Cerebellar nuclear complex (tissue), 1 donor: Measurements from ENCODE around the gene LDHAL6A.
"Not testable (repeated sequence)": the region's sequence is repeated elsewhere in the genome, so short reads cannot be mapped to it uniquely, and the experiment has no call there.

Experiments used
- DNase-seq, 2 experiments: peaks; one replicate each; lab custom pipeline; 2025; lab: John Stamatoyannopoulos, UW

LDHAL6A gene

GRCh38 chr11:18455686-18456372 is at the start of gene LDHAL6A:
Gene LDHAL6A, plus strand, starts transcription at chr11:18455856. Its CDS starts 825 bp downstream, at chr11:18456681.
- DNase-seq: no peak

GRCh38 chr11:18407400-18407799 is 48.3 kb upstream of the LDHAL6A start:
- DNase-seq: not testable (repeated sequence)

DNA sequence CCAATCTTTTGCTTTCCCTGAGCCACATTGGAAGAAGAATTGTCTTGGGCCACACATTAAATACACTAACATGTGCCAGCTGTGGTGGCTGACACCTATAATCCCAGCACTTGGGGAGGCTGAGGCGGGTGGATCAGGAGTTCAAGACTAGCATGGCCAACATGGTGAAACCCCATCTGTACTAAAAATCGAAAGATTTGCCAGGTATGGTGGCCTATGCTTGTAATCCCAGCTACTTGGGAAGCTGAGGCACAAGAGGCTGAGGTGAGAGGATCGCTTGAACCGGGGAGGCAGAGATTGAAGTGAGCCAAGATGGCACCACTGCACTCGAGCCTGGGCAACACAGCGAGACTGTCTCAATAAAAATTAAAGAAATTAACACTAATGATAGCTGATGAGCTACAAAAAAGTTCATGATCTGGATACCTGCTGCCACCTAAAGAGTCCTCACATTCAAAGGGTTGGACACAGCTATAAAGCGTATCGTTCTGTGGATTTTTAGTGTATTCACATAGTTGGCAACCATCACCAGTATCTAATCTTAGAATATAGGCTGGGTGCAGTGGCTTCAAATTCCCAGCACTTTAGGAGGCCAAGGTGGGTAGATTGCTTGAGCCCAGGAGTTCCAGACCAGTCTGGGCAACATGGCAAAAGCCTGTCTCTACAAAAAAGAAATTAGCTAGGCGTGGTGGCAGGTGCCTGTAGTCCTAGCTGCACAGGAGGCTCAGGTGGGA is 46.9 kb upstream of the LDHAL6A start:
- DNase-seq: no peak

DNA sequence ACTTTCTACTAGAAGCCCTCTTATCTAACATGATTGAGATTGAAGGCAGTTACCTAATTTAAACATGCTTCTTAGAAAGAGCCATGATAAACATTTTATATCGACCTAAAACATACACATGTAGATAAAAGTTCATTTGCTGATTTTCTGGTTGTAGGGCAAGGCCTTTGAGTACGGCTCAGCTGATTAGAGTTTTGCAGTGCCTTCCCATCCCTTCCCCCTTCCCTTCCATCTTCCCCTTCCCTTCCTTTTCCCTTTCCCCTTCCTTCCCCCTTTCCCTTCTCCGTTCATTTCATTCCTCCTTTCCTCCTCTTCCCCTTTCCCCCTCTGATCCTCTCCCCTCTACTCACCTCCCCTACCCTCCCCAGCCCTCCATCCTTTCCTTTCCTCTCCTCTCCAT is 39.2 kb upstream of the LDHAL6A start:
- no peak for DNase-seq

GRCh38 chr11:18419040-18419439 is 36.6 kb upstream of the LDHAL6A start:
- no peak for DNase-seq

GRCh38 chr11:18420067-18420466 is 35.6 kb upstream of the LDHAL6A start:
- no peak for DNase-seq

GRCh38 chr11:18427240-18427639 is 28.4 kb upstream of the LDHAL6A start:
- DNase-seq: no peak

GRCh38 chr11:18429332-18429731 is 26.3 kb upstream of the LDHAL6A start:
- no peak for DNase-seq

DNA sequence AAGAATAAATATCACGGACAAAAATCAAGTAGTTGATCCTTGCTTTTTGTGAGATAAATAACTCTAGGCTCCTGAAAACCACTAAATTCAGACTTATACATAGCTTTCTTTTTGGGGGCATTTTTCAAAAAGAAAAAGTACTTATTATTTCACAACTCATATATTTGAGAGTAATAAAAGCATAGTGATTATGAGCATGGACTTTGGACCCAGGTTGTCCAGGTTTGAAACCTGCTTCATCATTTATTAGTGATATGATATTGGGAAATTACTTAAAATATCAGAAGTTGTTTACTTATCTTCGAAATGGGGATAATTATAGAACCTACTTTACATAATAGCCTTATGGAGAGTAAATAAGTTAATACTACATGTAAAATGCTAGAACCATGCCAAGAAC is 17.0 kb upstream of the LDHAL6A start:
- DNase-seq: no peak

DNA sequence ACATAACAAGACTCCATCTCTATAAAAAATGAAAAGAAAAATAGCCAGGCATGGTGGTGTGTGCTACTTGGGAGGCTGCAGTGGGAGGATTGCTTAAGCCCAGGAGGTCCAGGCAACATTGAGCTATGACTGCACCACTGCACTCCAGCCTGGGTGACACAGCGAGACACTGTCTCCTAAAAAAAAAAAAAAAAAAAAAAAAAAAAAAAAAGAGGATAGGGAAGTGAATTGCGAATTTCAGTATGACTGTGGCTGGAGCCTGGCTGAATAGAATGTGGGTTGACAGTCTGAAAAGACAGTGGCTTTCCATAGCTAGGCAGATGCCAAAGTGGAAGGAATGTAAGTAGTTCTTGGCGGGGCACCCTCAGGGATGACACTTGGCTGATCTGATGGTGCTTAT is 6.4 kb upstream of the LDHAL6A start:
- DNase-seq: no peak

DNA sequence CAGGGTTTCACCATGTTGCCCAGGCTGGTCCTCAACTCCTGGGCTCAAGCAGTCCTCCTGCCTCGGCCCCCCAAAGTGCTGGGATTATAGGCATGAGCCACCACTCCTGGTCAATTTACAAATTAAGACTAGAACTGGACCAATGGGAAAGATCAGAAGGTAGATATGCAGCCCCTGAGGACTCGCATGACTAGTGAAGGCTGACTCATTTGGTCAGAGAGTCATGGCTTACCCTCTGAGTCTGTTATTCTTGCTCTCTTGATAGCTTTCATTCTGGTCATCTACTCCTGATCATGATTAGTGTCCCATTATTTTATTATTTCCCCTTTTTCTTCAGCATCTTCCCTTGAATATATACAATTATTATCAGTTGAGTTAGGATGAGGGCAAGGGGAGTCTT is 2.7 kb upstream of the LDHAL6A start:
- no peak for DNase-seq

DNA sequence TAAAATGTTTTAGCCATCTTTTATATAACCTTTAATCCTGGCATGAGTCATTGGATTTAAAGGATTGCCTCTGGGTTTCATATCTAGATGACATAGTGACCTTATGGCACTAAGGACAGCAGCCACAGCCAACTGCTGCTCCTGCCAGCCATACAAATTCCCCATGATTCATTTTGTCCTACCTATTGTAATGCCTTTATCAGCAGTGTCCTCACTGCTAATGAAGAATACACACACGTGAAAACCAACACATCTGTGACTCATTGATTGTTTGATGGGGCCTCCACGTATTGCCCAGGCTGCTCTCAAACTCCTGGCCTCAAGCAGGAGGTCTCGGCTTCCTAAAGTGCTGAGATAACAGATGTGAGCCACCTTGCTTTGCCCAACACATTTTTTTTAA is 1.8 kb downstream of the LDHAL6A start:
- DNase-seq: no peak

DNA sequence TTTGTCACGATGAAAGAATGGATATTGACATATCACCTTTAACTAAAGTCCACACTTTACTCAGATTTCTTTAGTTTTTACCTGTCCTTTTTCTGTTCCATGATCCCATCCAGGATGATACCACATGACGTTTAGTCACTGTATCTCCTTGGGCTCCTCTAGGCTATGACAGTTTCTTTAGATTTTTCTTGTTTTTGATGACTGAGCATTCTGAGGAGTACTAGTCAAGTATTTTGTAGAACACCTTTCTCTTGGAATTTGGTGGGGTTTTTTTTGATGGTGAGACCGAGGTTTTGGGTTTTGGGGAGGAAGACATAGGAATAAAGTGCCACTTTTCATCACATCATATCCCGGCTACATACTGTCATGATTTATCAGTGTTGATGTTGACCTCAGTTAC is 4.0 kb downstream of the LDHAL6A start:
- no peak for DNase-seq

DNA sequence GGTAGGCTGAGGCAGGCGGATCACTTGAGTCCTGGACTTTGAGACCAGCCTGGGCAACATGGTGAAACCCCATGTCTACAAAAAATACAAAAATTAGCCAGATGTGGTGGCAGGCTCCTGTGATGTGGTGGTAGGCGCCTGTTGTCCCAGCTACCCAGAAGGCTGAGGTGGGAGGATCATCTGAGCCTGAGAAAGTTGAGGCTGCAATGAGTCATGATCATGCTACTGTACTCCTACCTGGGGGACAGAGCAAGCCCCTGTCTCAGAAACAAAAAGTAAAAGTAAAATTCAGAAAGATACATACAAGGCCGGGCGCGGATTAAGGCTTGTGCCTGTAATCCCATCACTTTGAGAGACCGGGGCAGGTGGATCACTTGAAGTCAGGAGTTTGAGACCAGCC is 6.3 kb downstream of the LDHAL6A start:
- no peak for DNase-seq

GRCh38 chr11:18463439-18463838 is 7.8 kb downstream of the LDHAL6A start:
- no peak for DNase-seq

GRCh38 chr11:18466402-18466801 is 10.7 kb downstream of the LDHAL6A start:
- no peak for DNase-seq

DNA sequence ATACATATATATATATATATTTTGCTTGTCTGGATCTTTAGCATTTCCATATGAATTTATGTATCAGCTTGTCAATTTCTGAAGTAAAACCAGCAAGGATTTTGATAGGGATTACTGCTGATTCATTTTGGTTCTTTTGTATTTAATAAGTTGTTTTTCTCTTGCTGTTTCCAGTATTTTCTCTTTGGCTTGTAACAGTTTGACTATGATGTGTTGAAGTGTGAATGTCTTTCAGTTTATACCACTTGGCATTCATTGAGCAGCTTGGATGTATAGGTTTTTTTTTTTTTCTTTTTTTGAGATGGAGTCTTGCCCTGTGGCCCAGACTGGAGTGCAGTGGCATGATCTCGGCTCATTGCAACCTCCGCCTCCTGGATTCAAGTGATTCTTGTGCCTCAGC is 12.4 kb downstream of the LDHAL6A start:
- DNase-seq: no peak

GRCh38 chr11:18468961-18469360 is 13.3 kb downstream of the LDHAL6A start:
- no peak for DNase-seq

DNA sequence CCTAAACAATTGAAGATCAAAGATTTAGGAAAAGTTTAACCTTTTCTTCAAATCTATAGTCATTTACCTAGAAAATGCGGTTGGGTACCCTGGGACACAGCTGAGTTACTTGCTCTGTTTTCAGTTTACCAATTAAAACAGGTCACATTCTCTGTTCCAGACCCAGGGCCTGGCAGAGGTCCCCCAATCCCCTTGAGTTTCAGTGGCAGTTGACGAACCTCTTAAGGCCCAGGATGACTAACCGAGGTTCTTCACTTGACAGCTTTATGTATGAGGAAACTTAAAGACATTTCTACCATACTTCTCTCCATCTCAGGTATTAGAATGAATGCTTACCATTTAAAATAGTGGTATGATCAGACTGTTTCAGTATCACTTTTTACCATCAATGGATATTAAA is 16.3 kb downstream of the LDHAL6A start:
- no peak for DNase-seq

DNA sequence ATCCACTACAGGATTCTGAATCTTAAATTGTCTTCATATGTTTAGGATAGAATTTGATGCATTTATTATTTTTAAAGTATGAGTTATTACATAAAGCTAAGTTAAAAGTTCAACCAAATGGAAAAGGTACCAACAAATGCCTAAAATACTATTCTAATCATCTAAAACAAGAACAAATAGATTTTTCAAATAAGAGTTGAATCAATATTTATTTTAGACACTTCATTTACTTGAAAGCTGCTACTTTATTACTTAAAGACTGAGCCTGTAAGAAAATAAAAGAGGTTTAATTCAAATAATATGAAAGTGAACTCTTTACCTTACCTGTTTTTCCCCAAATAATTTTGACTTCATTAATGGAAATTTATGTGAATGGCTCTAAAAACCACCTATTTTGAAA is 16.9 kb downstream of the LDHAL6A start:
- no peak for DNase-seq

- DNase-seq: no peak
These were observed 23.4 kb downstream of the LDHAL6A start for GRCh38 chr11:18479063-18479462.

DNA sequence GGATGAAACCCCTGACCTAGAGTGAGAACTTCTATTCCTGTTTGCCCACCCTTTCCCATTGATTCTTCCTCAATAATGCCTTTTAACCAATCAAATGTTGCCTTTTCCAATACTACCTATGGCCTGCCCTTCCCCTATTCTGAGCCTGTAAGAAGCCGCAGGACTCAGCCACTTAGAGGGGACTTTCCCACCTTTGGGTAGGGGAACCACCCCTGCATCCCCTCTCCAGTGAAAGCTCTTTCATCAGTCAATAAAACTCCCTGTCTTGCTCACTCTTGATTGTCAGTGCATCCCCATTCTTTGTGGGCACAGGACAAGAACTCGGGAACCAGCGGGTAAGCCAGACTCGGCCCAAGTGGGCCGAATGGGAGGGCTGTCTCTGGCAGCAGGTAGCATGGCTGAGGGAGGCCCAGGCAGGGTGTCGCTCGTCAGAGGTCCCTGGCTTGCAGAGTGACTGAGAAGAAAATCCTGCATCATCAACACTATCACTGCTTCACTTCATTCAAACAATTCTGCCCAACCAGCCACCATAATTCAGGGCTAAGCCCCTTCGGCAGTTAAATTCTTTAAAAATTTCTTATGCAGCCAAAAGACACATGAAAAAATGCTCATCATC is 30.4 kb downstream of the LDHAL6A start:
- no peak for DNase-seq

GRCh38 chr11:18490319-18490718 is 34.7 kb downstream of the LDHAL6A start:
- DNase-seq: no peak
